ENCODE data around the gene FGFR2.

FGFR2 gene

GRCh38 chr10:121516093-121516865 lies 82.0 kb downstream of the FGFR2 start:
- DNase-seq (ENCODE audit: low read depth), result no peak
- TF ChIP-seq CTCF (conservative IDR thresholded peaks at IDR 0.05; ENCODE audit: control insufficient read depth, insufficient read depth, low read depth, low read length), result no peak
- H3K4me3 ChIP-seq (ENCODE audit: control insufficient read depth, low read depth, low read length), result no peak overlapping the region

GRCh38 chr10:121514141-121514865 lies 83.9 kb downstream of the FGFR2 start:
- no peak for DNase-seq (ENCODE audit: low read depth)
- TF ChIP-seq CTCF (conservative IDR thresholded peaks at IDR 0.05; ENCODE audit: control insufficient read depth, insufficient read depth, low read depth, low read length), result no peak
- no peak overlapping the region for H3K4me3 ChIP-seq (ENCODE audit: control insufficient read depth, low read depth, low read length)

- no peak overlapping the region for H3K4me3 ChIP-seq (ENCODE audit: control insufficient read depth, low read depth, low read length)
- no peak for DNase-seq (ENCODE audit: low read depth)
- TF ChIP-seq CTCF (conservative IDR thresholded peaks at IDR 0.05; ENCODE audit: control insufficient read depth, insufficient read depth, low read depth, low read length), result no peak
Observed at GRCh38 chr10:121511943-121512342, 86.3 kb downstream of the FGFR2 start.

GRCh38 chr10:121511460-121511859 lies 86.8 kb downstream of the FGFR2 start:
- DNase-seq (ENCODE audit: low read depth), result no peak
- TF ChIP-seq CTCF (conservative IDR thresholded peaks at IDR 0.05; ENCODE audit: control insufficient read depth, insufficient read depth, low read depth, low read length), result no peak

GRCh38 chr10:121510201-121510771 lies 88.0 kb downstream of the FGFR2 start:
- no peak for TF ChIP-seq CTCF (conservative IDR thresholded peaks at IDR 0.05; ENCODE audit: control insufficient read depth, insufficient read depth, low read depth, low read length)
- DNase-seq (ENCODE audit: low read depth), result no peak
- H3K4me3 ChIP-seq (ENCODE audit: control insufficient read depth, low read depth, low read length), result no peak overlapping the region

More at GRCh38 chr10:121511460-121511859, 86.8 kb downstream of the FGFR2 start:
- H3K4me3 ChIP-seq (ENCODE audit: control insufficient read depth, low read depth, low read length), result no peak overlapping the region

- no peak overlapping the region for H3K4me3 ChIP-seq (ENCODE audit: control insufficient read depth, low read depth, low read length)
- TF ChIP-seq CTCF (conservative IDR thresholded peaks at IDR 0.05; ENCODE audit: control insufficient read depth, insufficient read depth, low read depth, low read length), result no peak
Observed at GRCh38 chr10:121509796-121510195, 88.4 kb downstream of the FGFR2 start.

More at GRCh38 chr10:121509796-121510195, 88.4 kb downstream of the FGFR2 start:
- DNase-seq (ENCODE audit: low read depth), result no peak

All from fibroblast of mammary gland (primary cell).